ENCODE measurements around the gene NAE1. TPM values are rescaled to one million over a fixed set of nuclear protein-coding genes. Genes with fewer than 3 reads are reported as not detected.

NAE1 gene
- total RNA-seq, 1 experiment from 2014 or later = 70.7 TPM

DNA sequence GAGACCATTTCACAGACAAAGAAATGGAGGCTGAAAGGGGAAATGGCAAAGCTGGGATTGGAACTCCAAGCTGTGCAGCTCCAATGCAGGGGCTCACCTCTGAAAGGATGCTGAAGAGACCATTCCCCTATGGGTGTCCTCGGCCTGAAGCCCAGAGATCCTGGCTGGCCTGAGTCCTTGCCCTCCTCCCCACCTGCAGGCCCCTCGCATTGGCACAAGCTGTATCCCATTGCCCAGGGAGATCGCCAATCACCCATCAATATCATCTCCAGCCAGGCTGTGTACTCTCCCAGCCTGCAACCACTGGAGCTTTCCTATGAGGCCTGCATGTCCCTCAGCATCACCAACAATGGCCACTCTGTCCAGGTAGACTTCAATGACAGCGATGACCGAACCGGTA lies 16.1 kb upstream of the NAE1 start:
- no peaks in the 10 kb centered on the region; the same call in 1 of the 2 replicates for H3K27me3 ChIP-seq (ENCODE audit: control insufficient read depth, insufficient read depth, low read length)
- intact Hi-C loops (cut with micrococcal nuclease; ENCODE audit: unreplicated experiment) (no loop called here), in situ Hi-C loops (cut with HindIII; ENCODE audit: low pct_unique_long_range_greater_than_20kb, low sequenced_read_pairs) (no loop called here)
- no peak for TF ChIP-seq CTCF (IDR thresholded peaks at IDR 0.05)
- no peak for TF ChIP-seq TCF7L2 (IDR thresholded peaks at IDR 0.05; ENCODE audit: low read depth, low read length)
- TF ChIP-seq REST (IDR thresholded peaks at IDR 0.05; ENCODE audit: insufficient read depth in 1 of 2, low read depth in 2 of 2, low read length in 1 of 2) = no peak
- TF ChIP-seq SIN3A (IDR thresholded peaks at IDR 0.05; ENCODE audit: borderline replicate concordance, insufficient read depth, low read depth, low read length) = no peak
- TF ChIP-seq POLR2AphosphoS5 (IDR thresholded peaks at IDR 0.05; ENCODE audit: low read depth, low read length) = no peak
- ChIA-PET POLR2A (no interaction called here), CTCF (no interaction called here)
- no peak overlapping the region for H3K27ac ChIP-seq (ENCODE audit: low read length)
- DNase-seq (ENCODE audit: low read depth, low spot score) (no peak), ATAC-seq (no peak)
- H3K4me1 ChIP-seq (ENCODE audit: control insufficient read depth, insufficient read depth, low read length) = no peaks in the 10 kb centered on the region
- H3K9me3 ChIP-seq (ENCODE audit: control insufficient read depth, insufficient read depth, low read depth, low read length) = no peaks in the 10 kb centered on the region
- no TSS peak for BruUV-seq (replicated peaks)
- no peaks in the 10 kb centered on the region for H3K36me3 ChIP-seq (ENCODE audit: control insufficient read depth, insufficient read depth, low read length)
- no peak overlapping the region for H3K4me3 ChIP-seq (ENCODE audit: low read depth in 2 of 2, low read length in 2 of 2)

DNA sequence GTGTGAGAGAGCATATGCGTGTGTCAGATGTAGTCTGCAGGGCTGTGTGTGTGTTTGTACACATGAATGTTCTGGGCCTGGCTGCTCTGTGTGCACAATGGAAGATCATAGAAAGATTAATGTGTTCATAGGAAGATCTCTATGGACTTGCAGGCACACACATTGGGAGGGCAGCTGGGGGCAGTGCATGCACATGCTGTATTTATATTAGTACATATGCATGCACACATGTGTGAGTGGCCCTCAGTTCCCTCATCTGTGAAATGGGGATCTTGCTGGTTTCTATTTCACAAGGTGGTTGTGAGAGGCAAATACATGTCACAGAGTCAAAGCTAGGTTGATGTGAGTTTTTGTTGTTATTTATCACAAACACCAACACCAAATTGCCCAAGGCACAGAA lies 15.5 kb upstream of the NAE1 start:
- H3K4me3 ChIP-seq (ENCODE audit: low read depth in 2 of 2, low read length in 2 of 2) = no peak overlapping the region
- H3K36me3 ChIP-seq (ENCODE audit: control insufficient read depth, insufficient read depth, low read length) = no peaks in the 10 kb centered on the region
- in situ Hi-C loops (cut with HindIII; ENCODE audit: low pct_unique_long_range_greater_than_20kb, low sequenced_read_pairs) (no loop called here), intact Hi-C loops (cut with micrococcal nuclease; ENCODE audit: unreplicated experiment) (no loop called here)
- DNase-seq (ENCODE audit: low read depth, low spot score) (no peak), ATAC-seq (no peak)
- no peaks in the 10 kb centered on the region; the same call in 1 of the 2 replicates for H3K27me3 ChIP-seq (ENCODE audit: control insufficient read depth, insufficient read depth, low read length)
- CTCF ChIA-PET = no interaction called here
- no peak overlapping the region for H3K27ac ChIP-seq (ENCODE audit: low read length)
- TF ChIP-seq CTCF (IDR thresholded peaks at IDR 0.05) = no peak
- TF ChIP-seq TCF7L2 (IDR thresholded peaks at IDR 0.05; ENCODE audit: low read depth, low read length) = no peak
- TF ChIP-seq SIN3A (IDR thresholded peaks at IDR 0.05; ENCODE audit: borderline replicate concordance, insufficient read depth, low read depth, low read length) = no peak
- TF ChIP-seq POLR2AphosphoS5 (IDR thresholded peaks at IDR 0.05; ENCODE audit: low read depth, low read length) = no peak
- no peak for TF ChIP-seq REST (IDR thresholded peaks at IDR 0.05; ENCODE audit: insufficient read depth in 1 of 2, low read depth in 2 of 2, low read length in 1 of 2)
- H3K9me3 ChIP-seq (ENCODE audit: control insufficient read depth, insufficient read depth, low read depth, low read length) = no peaks in the 10 kb centered on the region
- BruUV-seq (replicated peaks) = no TSS peak
- H3K4me1 ChIP-seq (ENCODE audit: control insufficient read depth, insufficient read depth, low read length) = no peaks in the 10 kb centered on the region
- POLR2A ChIA-PET = no interaction called here
